Bronchial epithelial cell (primary cell): Measurements from ENCODE around the gene CACNB1. TPM values are rescaled to one million over a fixed set of nuclear protein-coding genes. Genes with fewer than 3 reads are reported as not detected.

Experiments
- DNase-seq: peaks from one replicate; pipeline ENCODE4 v3.0.0-alpha.2; 2010; ENCODE audit warnings: low read depth
- FAIRE-seq: peaks from 2 replicates; lab custom pipeline; 2011; peaks lifted over from hg19 to GRCh38; lab: Jason Lieb, UNC
- H3K27me3 ChIP-seq: 2 replicates; pipeline ENCODE4 v1.5.1; 2011; ENCODE audit warnings: low read length; ENCODE audit not compliant: control insufficient read depth, insufficient read depth
- H3K36me3 ChIP-seq: 2 replicates; pipeline ENCODE4 v1.5.1; 2011; ENCODE audit warnings: low read length; ENCODE audit not compliant: control insufficient read depth, insufficient read depth
- H3K4me3 ChIP-seq: 2 replicates; pipeline ENCODE4 v1.5.1; 2011; ENCODE audit warnings: mild to moderate bottlenecking, low read depth, low read length, control low read depth
- total RNA-seq: library from RNA; depleted of rRNA; stranded (reverse); fragments of >200 nt; gene quantifications from 2 replicates; pipeline ENCODE4 v1.2.1, GENCODE V29; 2014
- TF ChIP-seq, protein P1 (sequence below): IDR thresholded peaks from 2 replicates; pipeline ENCODE4 v1.5.1; 2011; ENCODE audit warnings: mild to moderate bottlenecking, moderate library complexity, low read length, control low read depth, inconsistent platforms; ENCODE audit not compliant: insufficient read depth, severe bottlenecking

The CACNB1 gene
- total RNA-seq, 1 donor from 2014 or later: 4.7 TPM

GRCh38 chr17:39166437-39167335, 30.8 kb downstream of the CACNB1 start:
- TF ChIP-seq, protein P1, sequence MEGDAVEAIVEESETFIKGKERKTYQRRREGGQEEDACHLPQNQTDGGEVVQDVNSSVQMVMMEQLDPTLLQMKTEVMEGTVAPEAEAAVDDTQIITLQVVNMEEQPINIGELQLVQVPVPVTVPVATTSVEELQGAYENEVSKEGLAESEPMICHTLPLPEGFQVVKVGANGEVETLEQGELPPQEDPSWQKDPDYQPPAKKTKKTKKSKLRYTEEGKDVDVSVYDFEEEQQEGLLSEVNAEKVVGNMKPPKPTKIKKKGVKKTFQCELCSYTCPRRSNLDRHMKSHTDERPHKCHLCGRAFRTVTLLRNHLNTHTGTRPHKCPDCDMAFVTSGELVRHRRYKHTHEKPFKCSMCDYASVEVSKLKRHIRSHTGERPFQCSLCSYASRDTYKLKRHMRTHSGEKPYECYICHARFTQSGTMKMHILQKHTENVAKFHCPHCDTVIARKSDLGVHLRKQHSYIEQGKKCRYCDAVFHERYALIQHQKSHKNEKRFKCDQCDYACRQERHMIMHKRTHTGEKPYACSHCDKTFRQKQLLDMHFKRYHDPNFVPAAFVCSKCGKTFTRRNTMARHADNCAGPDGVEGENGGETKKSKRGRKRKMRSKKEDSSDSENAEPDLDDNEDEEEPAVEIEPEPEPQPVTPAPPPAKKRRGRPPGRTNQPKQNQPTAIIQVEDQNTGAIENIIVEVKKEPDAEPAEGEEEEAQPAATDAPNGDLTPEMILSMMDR: no peak
- Histone ChIP-seq H3K36me3 (no peaks in the 10 kb centered on the region), H3K4me3 (no peak overlapping the region), H3K27me3 (peaks cover 5% of the 10 kb centered on the region)
- no peak for FAIRE-seq
- DNase-seq: peak; percentile 42

- no peak for DNase-seq
- TF ChIP-seq, protein P1: no peak
- H3K4me3 ChIP-seq: peak within 1 kb of the TSS; percentile 22
- no peak for FAIRE-seq
- no peaks in the 10 kb centered on the region for H3K36me3 ChIP-seq
- H3K27me3 ChIP-seq: peaks cover 5% of the 10 kb centered on the region
Observed at GRCh38 chr17:39165841-39166349, 31.6 kb downstream of the CACNB1 start, which contains the start of gene ARL5C. Gene ARL5C (minus strand): TSS chr17:39166161. CDS start chr17:39165760, 401 bp downstream.

DNA sequence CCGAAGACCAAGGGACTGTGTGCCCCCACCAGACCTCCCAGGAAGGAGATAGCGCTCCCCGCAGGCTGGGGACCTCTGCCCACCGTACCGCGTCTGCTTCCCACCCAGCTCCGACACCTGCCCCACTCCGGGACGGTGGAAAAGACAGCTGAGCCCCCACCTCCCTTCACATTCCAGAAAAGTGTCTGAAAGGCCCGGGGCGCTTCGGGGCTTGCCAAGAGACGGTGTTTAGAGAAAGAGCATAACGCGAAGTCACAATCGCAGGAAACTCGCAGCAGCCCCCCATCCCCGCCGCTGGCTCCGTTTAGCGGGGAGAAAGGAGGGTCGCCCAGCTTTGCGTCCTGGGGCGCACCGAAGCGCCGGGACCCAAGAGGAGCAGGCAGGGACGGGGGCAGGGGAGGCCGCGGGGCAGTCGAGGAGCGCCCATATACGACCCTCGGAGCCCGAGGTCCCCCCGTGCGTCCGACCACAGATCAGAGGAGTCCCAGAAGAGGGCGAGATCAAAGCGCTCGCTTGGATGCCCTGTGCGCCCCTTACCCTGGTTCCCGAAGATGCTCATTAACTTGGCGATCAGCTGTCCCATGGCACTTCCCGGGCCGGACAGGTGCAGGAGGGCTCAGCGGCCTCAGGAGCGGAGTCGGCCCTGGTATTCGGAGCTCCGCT, 32.2 kb downstream of the CACNB1 start:
- peaks cover 5% of the 10 kb centered on the region for H3K27me3 ChIP-seq
- TF ChIP-seq, protein P1: no peak
- DNase-seq: no peak
- no peak for FAIRE-seq
- peak overlapping the region; percentile 22 for H3K4me3 ChIP-seq
- no peaks in the 10 kb centered on the region for H3K36me3 ChIP-seq

DNA sequence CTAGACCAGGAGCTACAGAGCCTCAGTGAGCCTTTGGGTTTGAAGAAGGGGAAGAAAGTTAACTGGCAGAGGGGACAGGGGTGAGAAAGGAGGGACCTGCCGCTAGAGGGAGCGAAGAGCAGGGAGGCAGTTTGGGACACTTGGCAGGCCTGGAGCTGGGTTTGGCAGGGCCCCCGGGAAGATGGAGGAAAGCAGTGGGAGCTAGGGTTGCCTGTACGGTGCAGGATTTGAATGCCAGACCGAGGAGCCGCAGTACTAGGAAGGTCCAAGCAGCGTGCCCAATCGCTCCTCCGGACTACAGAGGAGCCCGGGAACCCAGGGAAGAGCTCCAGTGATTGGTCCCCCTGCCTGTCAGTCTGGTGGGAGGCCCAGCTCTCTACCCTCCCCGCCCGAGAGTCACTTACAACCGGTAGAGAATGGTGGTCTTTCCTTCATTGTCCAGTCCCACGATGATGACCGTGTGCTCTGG, 32.8 kb downstream of the CACNB1 start:
- Histone ChIP-seq H3K27me3 (peaks cover 5% of the 10 kb centered on the region), H3K36me3 (no peaks in the 10 kb centered on the region), H3K4me3 (peak overlapping the region; percentile 22)
- TF ChIP-seq, protein P1: peak; percentile 97
- FAIRE-seq: no peak
- DNase-seq: peak; percentile 69

- TF ChIP-seq, protein P1: no peak
- FAIRE-seq: no peak
- H3K4me3 ChIP-seq: no peak overlapping the region
- H3K36me3 ChIP-seq: no peaks in the 10 kb centered on the region
- peaks cover 5% of the 10 kb centered on the region for H3K27me3 ChIP-seq
- no peak for DNase-seq
Observed at GRCh38 chr17:39161962-39162361, 35.5 kb downstream of the CACNB1 start.
